PC-3 (cell line): ENCODE data around the gene SLC12A6. TPM values are rescaled to one million over a fixed set of nuclear protein-coding genes. Genes with fewer than 3 reads are reported as not detected.
"Not testable (repeated sequence)": the region's sequence is repeated elsewhere in the genome, so short reads cannot be mapped to it uniquely, and the experiment has no call there.

ENCODE experiments used
- ATAC-seq: fragments of 200-7000 bp; cut with Tn5 transposase; 2 replicates; pipeline ENCODE4 v1.9.1; 2020; ENCODE audit warnings: mild to moderate bottlenecking, moderate library complexity
- BruUV-seq: library from RNA; stranded (reverse); fragments of 400-500 nt; replicated peaks from 2 replicates; lab custom pipeline; 2021; lab: Mats Ljungman, UMichigan
- CTCF ChIA-PET: fragments of 300-600 bp; sonication (Branson Sonifier 250); formaldehyde crosslinking; loops from one replicate; lab custom pipeline; 2022; ENCODE audit warnings: antibody characterized with exemption; lab: Charles Lee
- POLR2A ChIA-PET: fragments of 300-600 bp; sonication (Branson Sonifier 250); formaldehyde crosslinking; loops from one replicate; lab custom pipeline; 2022; ENCODE audit warnings: antibody characterized with exemption; ENCODE audit not compliant: unreplicated experiment; lab: Charles Lee
- DNase-seq: peaks from one replicate; pipeline ENCODE4 v3.0.0-alpha.2; 2015
- H2AFZ ChIP-seq: fragments of 300-600 bp; sonication (generic); 2 replicates; pipeline ENCODE4 v1.6.0; 2016; ENCODE audit warnings: antibody characterized with exemption, low read length
- H3F3A ChIP-seq: fragments of 300-600 bp; sonication (generic); one replicate; pipeline ENCODE4 v1.6.0; 2017; ENCODE audit warnings: antibody characterized with exemption, low read length, control low read depth, mild to moderate bottlenecking; ENCODE audit not compliant: unreplicated experiment
- H3K27ac ChIP-seq: fragments of 300-600 bp; sonication (generic); 2 replicates; pipeline ENCODE4 v1.5.1; 2016; ENCODE audit warnings: mild to moderate bottlenecking, low read length
- H3K27me3 ChIP-seq: fragments of 300-600 bp; sonication (generic); 2 replicates; pipeline ENCODE4 v1.6.1; 2016; ENCODE audit warnings: low read length, mixed read lengths
- H3K36me3 ChIP-seq: fragments of 300-600 bp; sonication (generic); 2 replicates; pipeline ENCODE4 v1.6.1; 2016; ENCODE audit warnings: low read depth, mixed run types, low read length, mixed read lengths
- H3K4me1 ChIP-seq: fragments of 300-600 bp; sonication (generic); 2 replicates; pipeline ENCODE4 v1.5.1; 2016; ENCODE audit warnings: low read length; ENCODE audit not compliant: insufficient read depth
- H3K4me2 ChIP-seq: fragments of 300-600 bp; sonication (generic); 2 replicates; pipeline ENCODE4 v1.6.0; 2016; ENCODE audit warnings: low read length
- H3K4me3 ChIP-seq: fragments of 300-600 bp; sonication (generic); 2 replicates; pipeline ENCODE4 v1.5.1; 2016; ENCODE audit warnings: mild to moderate bottlenecking, low read length, mixed read lengths
- H3K79me2 ChIP-seq: fragments of 300-600 bp; sonication (generic); 2 replicates; pipeline ENCODE4 v1.6.1; 2017; ENCODE audit warnings: low read length, mixed read lengths
- H3K9ac ChIP-seq: fragments of 300-600 bp; sonication (generic); 2 replicates; pipeline ENCODE4 v1.6.0; 2016; ENCODE audit warnings: mild to moderate bottlenecking, low read length
- H3K9me2 ChIP-seq: fragments of 300-600 bp; sonication (generic); replicated peaks from 2 replicates; pipeline ENCODE4 v1.6.1; 2016; ENCODE audit warnings: mixed run types, low read length, mixed read lengths
- H3K9me3 ChIP-seq: fragments of 300-600 bp; sonication (generic); 2 replicates; pipeline ENCODE4 v1.6.1; 2016; ENCODE audit warnings: low read length, mixed read lengths
- H4K20me1 ChIP-seq: fragments of 300-600 bp; sonication (generic); 2 replicates; pipeline ENCODE4 v1.6.1; 2016; ENCODE audit warnings: low read length, mixed read lengths
- CTCF ChIP-seq: fragments of 300-600 bp; sonication (generic); conservative IDR thresholded peaks from 2 replicates; pipeline ENCODE4 v1.5.1; 2017; ENCODE audit warnings: antibody characterized with exemption, low read depth, mild to moderate bottlenecking, low read length
- EZH2 ChIP-seq: fragments of 300-600 bp; sonication (generic); IDR thresholded peaks from one replicate; pipeline ENCODE4 v1.6.1; 2017; ENCODE audit warnings: antibody characterized with exemption, mild to moderate bottlenecking, low read length; ENCODE audit not compliant: unreplicated experiment
- EZH2phosphoT487 ChIP-seq: fragments of 300-600 bp; sonication (generic); IDR thresholded peaks from 2 replicates; pipeline ENCODE4 v1.6.1; 2018; ENCODE audit warnings: mild to moderate bottlenecking, antibody characterized with exemption, low read length, borderline replicate concordance
- intact Hi-C: fragments of 100-400 bp; cut with micrococcal nuclease; formaldehyde crosslinking; loops from 2 replicates; pipeline ENCODE4 v1.9.0; 2023
- total RNA-seq: library from RNA; depleted of rRNA; stranded (reverse); fragments of >200 nt; gene quantifications from 2 replicates; pipeline ENCODE4 v1.2.3, GENCODE V29; 2014

Gene SLC12A6
- total RNA-seq, 1 experiment from 2014 or later = 22.9 TPM

GRCh38 chr15:34353627-34354026 lies 16.0 kb upstream of the SLC12A6 start:
- H3K9me3 ChIP-seq = no peaks in the 10 kb centered on the region
- no peaks in the 10 kb centered on the region for H4K20me1 ChIP-seq
- no peaks in the 10 kb centered on the region for H3K9me2 ChIP-seq
- DNase-seq = no peak
- intact Hi-C loops = no loop called here
- H3K4me2 ChIP-seq = no peak overlapping the region
- H3K36me3 ChIP-seq = peaks cover 10% of the 10 kb centered on the region; the same call in 1 of the 2 replicates
- no peak overlapping the region for H3K27ac ChIP-seq
- BruUV-seq = no TSS peak
- H3F3A ChIP-seq = no peaks in the 10 kb centered on the region
- H3K27me3 ChIP-seq = no peaks in the 10 kb centered on the region
- no peaks in the 10 kb centered on the region for H3K4me1 ChIP-seq
- POLR2A ChIA-PET = no interaction called here
- H3K79me2 ChIP-seq = no peaks in the 10 kb centered on the region
- CTCF ChIA-PET = no interaction called here
- H3K9ac ChIP-seq = no peak overlapping the region
- H2AFZ ChIP-seq = no peak overlapping the region
- TF ChIP-seq EZH2 (no peak), EZH2phosphoT487 (no peak), CTCF (no peak)
- ATAC-seq = no peak
- no peak overlapping the region for H3K4me3 ChIP-seq

- H3K9me3 ChIP-seq, H3K9ac ChIP-seq, DNase-seq, POLR2A ChIA-PET, H3K4me2 ChIP-seq, H2AFZ ChIP-seq, CTCF ChIA-PET, ATAC-seq, H3F3A ChIP-seq, intact Hi-C loops, H3K27me3 ChIP-seq, H3K27ac ChIP-seq, BruUV-seq, H3K4me1 ChIP-seq, H3K79me2 ChIP-seq, H3K4me3 ChIP-seq, H3K36me3 ChIP-seq, H3K9me2 ChIP-seq, H4K20me1 ChIP-seq: not testable (repeated sequence)
Measured at GRCh38 chr15:34352996-34353395, 15.4 kb upstream of the SLC12A6 start.

DNA sequence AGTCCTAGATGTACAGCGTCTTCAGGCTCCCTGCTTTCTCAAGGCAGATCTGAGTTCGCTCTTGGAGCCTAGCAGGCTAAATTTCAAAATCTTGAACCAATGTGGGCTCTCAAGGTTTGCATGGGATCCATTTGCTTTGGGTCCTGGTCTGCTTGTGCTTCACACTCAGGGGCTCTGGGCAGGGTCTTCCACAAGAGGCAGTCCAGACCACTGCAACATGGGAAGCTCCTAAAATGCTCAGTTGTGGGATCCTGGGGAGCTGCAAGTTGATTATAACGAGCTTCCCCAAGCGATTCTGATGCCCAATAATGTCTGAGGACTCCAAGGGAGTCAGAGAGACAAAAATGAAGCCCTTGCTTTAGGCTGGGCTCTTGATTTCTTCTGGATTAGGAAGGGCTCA lies 12.2 kb upstream of the SLC12A6 start:
- no peak for DNase-seq
- H3K27me3 ChIP-seq = no peaks in the 10 kb centered on the region
- H4K20me1 ChIP-seq = no peaks in the 10 kb centered on the region
- H3K4me1 ChIP-seq = no peaks in the 10 kb centered on the region
- no TSS peak for BruUV-seq
- no peaks in the 10 kb centered on the region for H3K9me3 ChIP-seq
- POLR2A ChIA-PET = no interaction called here
- H3K79me2 ChIP-seq = no peaks in the 10 kb centered on the region
- H3K4me3 ChIP-seq = no peak overlapping the region
- CTCF ChIA-PET = no interaction called here
- no peak overlapping the region for H3K9ac ChIP-seq
- TF ChIP-seq CTCF (no peak), EZH2phosphoT487 (no peak), EZH2 (no peak)
- no peak overlapping the region for H3K4me2 ChIP-seq
- H3K27ac ChIP-seq = no peak overlapping the region
- intact Hi-C loops = no loop called here
- no peaks in the 10 kb centered on the region for H3F3A ChIP-seq
- no peak for ATAC-seq
- H2AFZ ChIP-seq = no peak overlapping the region
- no peaks in the 10 kb centered on the region for H3K36me3 ChIP-seq
- H3K9me2 ChIP-seq = no peaks in the 10 kb centered on the region
